Astrocyte (in vitro differentiated cells and primary cell): ENCODE data around the gene CREB5. TPM values are rescaled to one million over a fixed set of nuclear protein-coding genes. Genes with fewer than 3 reads are reported as not detected.

Experiments
- DNase-seq: peaks from one replicate; pipeline ENCODE4 v3.0.0-alpha.2; 2010; ENCODE audit warnings: low read depth
- FAIRE-seq: peaks from 2 replicates; lab custom pipeline; 2011; peaks lifted over from hg19 to GRCh38; lab: Jason Lieb, UNC
- H2AFZ ChIP-seq: 2 replicates; pipeline ENCODE4 v1.6.0; 2012; ENCODE audit warnings: low read depth, low read length, inconsistent platforms
- H3K27ac ChIP-seq: 2 replicates; pipeline ENCODE4 v1.5.1; 2011; ENCODE audit warnings: low read depth, low read length, inconsistent platforms
- H3K27me3 ChIP-seq: 2 replicates; pipeline ENCODE4 v1.6.0; 2011; ENCODE audit warnings: low read length, inconsistent platforms; ENCODE audit not compliant: insufficient read depth
- H3K36me3 ChIP-seq: 2 replicates; pipeline ENCODE4 v1.5.1; 2011; ENCODE audit warnings: low read length, inconsistent platforms; ENCODE audit not compliant: insufficient read depth
- H3K4me1 ChIP-seq: 2 replicates; pipeline ENCODE4 v1.5.1; 2011; ENCODE audit warnings: low read length, inconsistent platforms; ENCODE audit not compliant: insufficient read depth
- H3K4me2 ChIP-seq: 2 replicates; pipeline ENCODE4 v1.6.0; 2012; ENCODE audit warnings: low read length, inconsistent platforms
- H3K4me3 ChIP-seq: 2 replicates; pipeline ENCODE4 v1.5.1; 2011; ENCODE audit warnings: low read depth, mild to moderate bottlenecking, low read length, inconsistent platforms; ENCODE audit not compliant: insufficient read depth
- H3K79me2 ChIP-seq: 2 replicates; pipeline ENCODE4 v1.6.0; 2012; ENCODE audit warnings: mild to moderate bottlenecking, low read length, inconsistent platforms; ENCODE audit not compliant: insufficient read depth
- H3K9ac ChIP-seq: 2 replicates; pipeline ENCODE4 v1.6.0; 2012; ENCODE audit warnings: mild to moderate bottlenecking, low read length, inconsistent platforms
- H3K9me3 ChIP-seq: 2 replicates; pipeline ENCODE4 v1.5.1; 2012; ENCODE audit warnings: low read depth, mild to moderate bottlenecking, low read length, inconsistent platforms; ENCODE audit not compliant: insufficient read depth
- H4K20me1 ChIP-seq: 2 replicates; pipeline ENCODE4 v1.6.0; 2012; ENCODE audit warnings: low read length, inconsistent platforms; ENCODE audit not compliant: insufficient read depth
- H3K27ac Mint-ChIP-seq: one replicate; pipeline ENCODE4 v1.8.0; 2021; ENCODE audit warnings: mild to moderate bottlenecking, mixed read lengths; ENCODE audit not compliant: unreplicated experiment
- H3K27me3 Mint-ChIP-seq: one replicate; pipeline ENCODE4 v1.8.0; 2021; ENCODE audit warnings: low read depth, mixed read lengths; ENCODE audit not compliant: unreplicated experiment
- H3K36me3 Mint-ChIP-seq: one replicate; pipeline ENCODE4 v1.8.0; 2021; ENCODE audit warnings: low read depth, mixed read lengths; ENCODE audit not compliant: unreplicated experiment
- H3K4me1 Mint-ChIP-seq: one replicate; pipeline ENCODE4 v1.8.0; 2021; ENCODE audit warnings: low read depth, mixed read lengths; ENCODE audit not compliant: unreplicated experiment
- H3K4me3 Mint-ChIP-seq: one replicate; pipeline ENCODE4 v1.8.0; 2021; ENCODE audit warnings: mild to moderate bottlenecking, moderate library complexity, mixed read lengths; ENCODE audit not compliant: unreplicated experiment
- H3K9me3 Mint-ChIP-seq: one replicate; pipeline ENCODE4 v1.8.0; 2021; ENCODE audit warnings: mild to moderate bottlenecking, mixed read lengths; ENCODE audit not compliant: unreplicated experiment
- EZH2 ChIP-seq: IDR thresholded peaks from 2 replicates; pipeline ENCODE4 v1.6.1; 2012; ENCODE audit warnings: mild to moderate bottlenecking, low read length, inconsistent platforms; ENCODE audit not compliant: insufficient read depth
- total RNA-seq: library from RNA; stranded (reverse); gene quantifications from 2 replicates; pipeline ENCODE4 v1.2.1, GENCODE V29; 2021
- TF ChIP-seq, protein P1 (sequence below): IDR thresholded peaks from 2 replicates; pipeline ENCODE4 v1.5.1; 2011; ENCODE audit warnings: low read depth, mild to moderate bottlenecking, inconsistent platforms, low read length, moderate library complexity; ENCODE audit not compliant: insufficient read depth

CREB5 gene
- total RNA-seq, 1 donor from 2014 or later, result 25.4 TPM

DNA sequence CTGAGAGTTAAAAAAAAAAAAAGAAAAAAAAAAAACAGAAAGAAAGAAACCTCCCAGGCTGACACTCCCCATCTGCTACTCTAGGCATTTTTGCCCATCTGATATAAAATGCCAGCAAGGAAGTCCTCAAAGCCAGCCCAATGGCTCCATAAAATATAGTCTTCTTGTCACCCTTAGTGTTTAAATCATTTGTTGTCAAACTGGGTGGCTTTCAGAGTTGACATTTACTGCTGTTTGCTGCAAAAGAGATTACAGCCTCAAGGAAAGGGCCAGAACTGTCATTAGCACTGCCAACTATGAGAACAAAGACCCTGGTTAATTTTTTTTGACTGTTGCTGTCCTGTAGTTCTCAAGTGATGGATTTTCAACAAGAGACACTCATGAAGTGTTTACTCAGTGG, 459.3 kb downstream of the CREB5 start:
- TF ChIP-seq EZH2, result no peak
- TF ChIP-seq, protein P1, sequence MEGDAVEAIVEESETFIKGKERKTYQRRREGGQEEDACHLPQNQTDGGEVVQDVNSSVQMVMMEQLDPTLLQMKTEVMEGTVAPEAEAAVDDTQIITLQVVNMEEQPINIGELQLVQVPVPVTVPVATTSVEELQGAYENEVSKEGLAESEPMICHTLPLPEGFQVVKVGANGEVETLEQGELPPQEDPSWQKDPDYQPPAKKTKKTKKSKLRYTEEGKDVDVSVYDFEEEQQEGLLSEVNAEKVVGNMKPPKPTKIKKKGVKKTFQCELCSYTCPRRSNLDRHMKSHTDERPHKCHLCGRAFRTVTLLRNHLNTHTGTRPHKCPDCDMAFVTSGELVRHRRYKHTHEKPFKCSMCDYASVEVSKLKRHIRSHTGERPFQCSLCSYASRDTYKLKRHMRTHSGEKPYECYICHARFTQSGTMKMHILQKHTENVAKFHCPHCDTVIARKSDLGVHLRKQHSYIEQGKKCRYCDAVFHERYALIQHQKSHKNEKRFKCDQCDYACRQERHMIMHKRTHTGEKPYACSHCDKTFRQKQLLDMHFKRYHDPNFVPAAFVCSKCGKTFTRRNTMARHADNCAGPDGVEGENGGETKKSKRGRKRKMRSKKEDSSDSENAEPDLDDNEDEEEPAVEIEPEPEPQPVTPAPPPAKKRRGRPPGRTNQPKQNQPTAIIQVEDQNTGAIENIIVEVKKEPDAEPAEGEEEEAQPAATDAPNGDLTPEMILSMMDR, result no peak
- Histone ChIP-seq H3K4me2 (no peak overlapping the region), H3K27ac (no peak overlapping the region), H3K4me1 (no peaks in the 10 kb centered on the region), H3K4me3 (no peak overlapping the region), H3K9me3 (no peaks in the 10 kb centered on the region), H4K20me1 (no peaks in the 10 kb centered on the region), H3K79me2 (no peaks in the 10 kb centered on the region), H3K27me3 (no peaks in the 10 kb centered on the region), H3K36me3 (no peaks in the 10 kb centered on the region), H2AFZ (no peak overlapping the region), H3K9ac (no peak overlapping the region)
- FAIRE-seq (no peak), DNase-seq (no peak)
- H3K4me1 Mint-ChIP-seq, result peaks cover 3% of the 10 kb centered on the region
- H3K36me3 Mint-ChIP-seq, result no peaks in the 10 kb centered on the region
- peaks cover 2% of the 10 kb centered on the region for H3K27me3 Mint-ChIP-seq
- H3K4me3 Mint-ChIP-seq, result no peak overlapping the region
- no peak overlapping the region for H3K27ac Mint-ChIP-seq
- no peaks in the 10 kb centered on the region for H3K9me3 Mint-ChIP-seq

DNA sequence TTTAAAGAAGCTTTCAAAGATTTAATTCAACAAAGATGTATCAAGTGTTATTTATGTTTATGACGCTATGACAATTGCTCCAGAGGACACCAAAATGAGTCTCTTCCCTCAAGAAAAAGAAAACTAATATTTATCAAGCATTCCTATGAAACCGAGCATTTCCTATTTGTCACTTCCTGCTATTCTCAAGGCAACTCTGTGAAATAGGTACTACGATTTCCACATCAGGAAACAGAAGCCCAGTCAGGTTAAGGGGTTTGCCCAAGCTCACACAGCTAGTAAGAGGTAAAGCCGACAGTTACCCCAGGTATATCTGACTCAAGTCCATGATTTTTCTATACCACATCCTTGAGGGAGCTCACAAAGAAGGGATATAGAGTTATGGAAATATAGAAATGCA, 459.9 kb downstream of the CREB5 start:
- Histone ChIP-seq H3K9me3 (no peaks in the 10 kb centered on the region), H3K4me1 (no peaks in the 10 kb centered on the region), H4K20me1 (no peaks in the 10 kb centered on the region), H3K9ac (no peak overlapping the region), H3K27ac (no peak overlapping the region), H3K4me2 (no peak overlapping the region), H3K79me2 (no peaks in the 10 kb centered on the region), H3K27me3 (no peaks in the 10 kb centered on the region), H3K36me3 (no peaks in the 10 kb centered on the region), H2AFZ (no peak overlapping the region), H3K4me3 (no peak overlapping the region)
- FAIRE-seq (no peak), DNase-seq (no peak)
- no peaks in the 10 kb centered on the region for H3K4me1 Mint-ChIP-seq
- H3K4me3 Mint-ChIP-seq, result no peak overlapping the region
- no peak overlapping the region for H3K27ac Mint-ChIP-seq
- H3K36me3 Mint-ChIP-seq, result no peaks in the 10 kb centered on the region
- H3K27me3 Mint-ChIP-seq, result peaks cover 2% of the 10 kb centered on the region
- H3K9me3 Mint-ChIP-seq, result no peaks in the 10 kb centered on the region
- no peak for TF ChIP-seq EZH2
- TF ChIP-seq, protein P1, result no peak

DNA sequence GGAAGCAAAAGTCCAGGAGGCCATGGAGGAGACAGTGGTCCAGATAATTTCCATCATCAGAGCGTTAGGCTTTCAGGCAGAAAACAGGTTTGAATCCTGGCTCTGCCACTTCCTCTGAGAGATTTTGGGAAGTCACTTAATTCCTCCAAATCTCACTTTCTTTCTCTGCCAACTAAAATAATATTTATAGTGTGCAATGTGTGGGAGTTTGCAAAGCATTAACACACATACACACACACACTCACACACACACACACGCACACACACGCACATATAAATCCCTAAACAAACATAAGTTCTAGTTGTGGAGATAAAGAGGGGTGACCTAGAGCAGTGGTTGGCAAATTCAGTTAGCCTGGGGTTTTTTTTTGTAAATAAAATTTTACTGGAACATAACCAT, 461.0 kb downstream of the CREB5 start:
- no peak overlapping the region for H2AFZ ChIP-seq
- H3K9ac ChIP-seq, result no peak overlapping the region
- FAIRE-seq, result no peak
- Mint-ChIP-seq H3K4me3 (no peak overlapping the region), H3K27me3 (peaks cover 2% of the 10 kb centered on the region), H3K9me3 (no peaks in the 10 kb centered on the region), H3K27ac (no peak overlapping the region), H3K4me1 (no peaks in the 10 kb centered on the region), H3K36me3 (no peaks in the 10 kb centered on the region)
- TF ChIP-seq EZH2, result no peak
- TF ChIP-seq, protein P1, result no peak
- no peaks in the 10 kb centered on the region for H3K27me3 ChIP-seq
- no peak for DNase-seq
- no peak overlapping the region for H3K4me2 ChIP-seq
- H3K4me3 ChIP-seq, result no peak overlapping the region
- H4K20me1 ChIP-seq, result no peaks in the 10 kb centered on the region
- no peaks in the 10 kb centered on the region for H3K9me3 ChIP-seq
- H3K79me2 ChIP-seq, result no peaks in the 10 kb centered on the region
- H3K27ac ChIP-seq, result no peak overlapping the region
- no peaks in the 10 kb centered on the region for H3K4me1 ChIP-seq
- H3K36me3 ChIP-seq, result no peaks in the 10 kb centered on the region
